SK-N-SH (cell line): ENCODE data around the gene TCEANC. TPM values are rescaled to one million over a fixed set of nuclear protein-coding genes. Genes with fewer than 3 reads are reported as not detected.
A peak's percentile ranks its signal among the peaks of the same experiment; 100 is the strongest.

ENCODE experiments used
- CTCF ChIA-PET: fragments of 300-600, 350-600 bp; formaldehyde crosslinking; extraction: SDS; loops from one replicate; lab custom pipeline; 2021; lab: Yijun Ruan, JAX
- POLR2A ChIA-PET: fragments of 350-600 bp; sonication (Branson Sonifier 250); formaldehyde crosslinking; extraction: SDS; loops from one replicate; lab custom pipeline; 2020; ENCODE audit warnings: antibody characterized with exemption, inconsistent platforms; lab: Yijun Ruan, JAX
- DNase-seq: peaks from one replicate; pipeline ENCODE4 v3.0.0; 2012
- H2AFZ ChIP-seq: fragments of 200-600 bp; sonication (generic); 2 replicates; pipeline ENCODE4 v1.8.1; 2016; ENCODE audit warnings: antibody characterized with exemption, mild to moderate bottlenecking, low read depth
- H3F3A ChIP-seq: fragments of 200-600 bp; sonication (generic); replicated peaks from 2 replicates; pipeline ENCODE3; 2016; ENCODE audit warnings: antibody characterized with exemption, mild to moderate bottlenecking; ENCODE audit not compliant: insufficient read depth
- H3K27ac ChIP-seq, 2 experiments: fragments of 200-500 bp in 1 of 2; fragments of 200-600 bp in 1 of 2; sonication (Bioruptor generic) in 1 of 2; sonication (generic), shearing (Covaris generic) in 1 of 2; 2 replicates each; pipeline versions ENCODE4 v1.5.1 to v1.6.1; 2014 to 2016; ENCODE audit warnings: low read depth in 2 of 2, inconsistent platforms in 1 of 2, low read length in 1 of 2, mild to moderate bottlenecking in 1 of 2, mixed read lengths in 1 of 2
- H3K27me3 ChIP-seq: fragments of 200-600 bp; sonication (generic), shearing (Covaris generic); 2 replicates; pipeline ENCODE4 v1.6.1; 2016; ENCODE audit warnings: mixed run types; ENCODE audit not compliant: insufficient read depth
- H3K36me3 ChIP-seq, 2 experiments: fragments of 200-500 bp in 1 of 2; fragments of 200-600 bp in 1 of 2; sonication (Bioruptor generic) in 1 of 2; sonication (generic) in 1 of 2; replicated peaks in 1 of 2; 2 replicates each; pipeline versions ENCODE3 to v1.5.1; 2014 to 2016; ENCODE audit warnings: low read length in 1 of 2, mild to moderate bottlenecking in 1 of 2; ENCODE audit not compliant: insufficient read depth in 2 of 2, control insufficient read depth in 1 of 2
- H3K4me1 ChIP-seq, 2 experiments: fragments of 200-500 bp in 1 of 2; fragments of 200-600 bp in 1 of 2; sonication (Bioruptor generic) in 1 of 2; sonication (generic), shearing (Covaris generic) in 1 of 2; 2 replicates each; pipeline versions ENCODE4 v1.5.1 to v1.6.1; 2014 to 2016; ENCODE audit warnings: low read depth in 1 of 2, low read length in 1 of 2, mixed run types in 1 of 2; ENCODE audit not compliant: insufficient read depth in 2 of 2, control insufficient read depth in 1 of 2
- H3K4me2 ChIP-seq: fragments of 200-600 bp; sonication (generic), shearing (Covaris generic); 2 replicates; pipeline ENCODE4 v1.6.1; 2017; ENCODE audit warnings: mixed run types
- H3K4me3 ChIP-seq, 2 experiments: fragments of 200-500 bp in 1 of 2; fragments of 200-600 bp in 1 of 2; sonication (Bioruptor generic) in 1 of 2; sonication (generic), shearing (Covaris generic) in 1 of 2; 2 replicates each; pipeline versions ENCODE4 v1.5.1 to v1.8.1; 2014 to 2016; ENCODE audit warnings: low read depth in 2 of 2, inconsistent platforms in 1 of 2, low read length in 1 of 2, mild to moderate bottlenecking in 1 of 2, mixed read lengths in 1 of 2, moderate library complexity in 1 of 2
- H3K79me2 ChIP-seq: fragments of 200-600 bp; sonication (generic); 2 replicates; pipeline ENCODE4 v1.8.1; 2017; ENCODE audit warnings: mild to moderate bottlenecking; ENCODE audit not compliant: insufficient read depth
- H3K9ac ChIP-seq: fragments of 200-600 bp; sonication (generic); 2 replicates; pipeline ENCODE4 v1.6.1; 2017; ENCODE audit warnings: mixed run types
- H3K9me2 ChIP-seq: fragments of 200-600 bp; sonication (generic); 2 replicates; pipeline ENCODE4 v1.6.1; 2017; ENCODE audit warnings: mixed run types
- H3K9me3 ChIP-seq: fragments of 200-600 bp; sonication (generic); 2 replicates; pipeline ENCODE4 v1.6.1; 2017; ENCODE audit warnings: mixed run types, mild to moderate bottlenecking, moderate library complexity
- H4K20me1 ChIP-seq: fragments of 200-600 bp; sonication (generic); 2 replicates; pipeline ENCODE4 v1.6.1; 2017; ENCODE audit warnings: mild to moderate bottlenecking, mixed run types; ENCODE audit not compliant: insufficient read depth
- CHD2 ChIP-seq: fragments of 150-350 bp; IDR thresholded peaks from 2 replicates; pipeline ENCODE4 v1.6.1; 2018; ENCODE audit warnings: low read length; ENCODE audit not compliant: partially characterized antibody
- ELF1 ChIP-seq: IDR thresholded peaks from 2 replicates; pipeline ENCODE4 v1.4.0; 2012
- EP300 ChIP-seq, 2 experiments: IDR thresholded peaks; 2 replicates each; pipeline versions ENCODE4 v1.4.0 to v1.6.1; 2012; ENCODE audit warnings: borderline replicate concordance in 1 of 2, low read depth in 1 of 2, low read length in 1 of 2
- EZH2phosphoT487 ChIP-seq: fragments of 200-600 bp; sonication (generic); IDR thresholded peaks from 2 replicates; pipeline ENCODE4 v1.6.1; 2017; ENCODE audit warnings: low read depth, mixed run types, mild to moderate bottlenecking, antibody characterized with exemption, moderate library complexity, borderline replicate concordance
- FOSL2 ChIP-seq: IDR thresholded peaks from 2 replicates; pipeline ENCODE4 v1.4.0; 2012; ENCODE audit warnings: low read depth, mild to moderate bottlenecking, moderate library complexity, borderline replicate concordance
- FOXM1 ChIP-seq: IDR thresholded peaks from 2 replicates; pipeline ENCODE4 v1.4.0; 2012; ENCODE audit warnings: low read depth, mild to moderate bottlenecking
- GABPA ChIP-seq: IDR thresholded peaks from 2 replicates; pipeline ENCODE4 v1.4.0; 2012; ENCODE audit warnings: low read depth, mild to moderate bottlenecking
- GATA2 ChIP-seq: sonication (generic); formaldehyde crosslinking; IDR thresholded peaks from 2 replicates; pipeline ENCODE4 v1.5.0; 2020; ENCODE audit warnings: mild to moderate bottlenecking, missing genetic modification reagents
- JUND ChIP-seq: IDR thresholded peaks from 2 replicates; pipeline ENCODE4 v1.4.0; 2012
- NFIC ChIP-seq: IDR thresholded peaks from 2 replicates; pipeline ENCODE4 v1.4.0; 2012; ENCODE audit warnings: borderline replicate concordance
- NRF1 ChIP-seq: IDR thresholded peaks from 2 replicates; pipeline ENCODE4 v1.6.1; 2012; ENCODE audit warnings: low read depth, mild to moderate bottlenecking, low read length
- POLR2AphosphoS5 ChIP-seq: IDR thresholded peaks from 2 replicates; pipeline ENCODE4 v1.6.1; 2012; ENCODE audit warnings: low read depth, low read length
- RAD21 ChIP-seq: IDR thresholded peaks from 2 replicates; pipeline ENCODE4 v1.6.1; 2012; ENCODE audit warnings: mild to moderate bottlenecking, low read length
- RCOR1 ChIP-seq: fragments of 150-350 bp; IDR thresholded peaks from 2 replicates; pipeline ENCODE4 v1.6.1; 2017; ENCODE audit warnings: antibody characterized with exemption, low read length
- RXRA ChIP-seq: IDR thresholded peaks from 2 replicates; pipeline ENCODE4 v1.4.0; 2012; ENCODE audit warnings: low read depth, mild to moderate bottlenecking, borderline replicate concordance
- SIN3A ChIP-seq: IDR thresholded peaks from 2 replicates; pipeline ENCODE4 v1.6.1; 2012; ENCODE audit warnings: low read depth, mild to moderate bottlenecking, low read length, moderate library complexity, borderline replicate concordance
- TAF1 ChIP-seq: IDR thresholded peaks from 2 replicates; pipeline ENCODE4 v1.6.1; 2012; ENCODE audit warnings: low read depth, mild to moderate bottlenecking, low read length, moderate library complexity, borderline replicate concordance
- TCF12 ChIP-seq: IDR thresholded peaks from 2 replicates; pipeline ENCODE4 v1.4.0; 2012
- YY1 ChIP-seq: IDR thresholded peaks from 2 replicates; pipeline ENCODE4 v1.4.0; 2012; ENCODE audit warnings: low read depth, mild to moderate bottlenecking
- WGBS: methylation state at CpG from one replicate; pipeline ENCODE4 v1.1.6; 2017; ENCODE audit warnings: low lambda C conversion rate; 5-methylcytosine and 5-hydroxymethylcytosine counted together
- polyA plus RNA-seq, 3 experiments: library from polyadenylated mRNA; depleted of rRNA; stranded (reverse); fragments of >200 nt; gene quantifications; 2 replicates each; pipeline ENCODE4 v1.2.3, GENCODE V29; 2012
- TF ChIP-seq, protein P1 (sequence below): IDR thresholded peaks from 2 replicates; pipeline ENCODE4 v1.4.0; 2012; ENCODE audit warnings: low read depth, borderline replicate concordance
- TF ChIP-seq, protein P2 (sequence below): fragments of 200-600 bp; sonication (generic); IDR thresholded peaks from 2 replicates; pipeline ENCODE4 v1.6.1; 2017; ENCODE audit warnings: antibody characterized with exemption, mild to moderate bottlenecking, moderate library complexity
- TF ChIP-seq, protein P3 (sequence below): IDR thresholded peaks from 2 replicates; pipeline ENCODE4 v1.4.0; 2012; ENCODE audit warnings: low read depth

TCEANC gene
- polyA plus RNA-seq, 1 of the 3 experiments (the other 2 are of a cell fraction), result 0.84 TPM

DNA sequence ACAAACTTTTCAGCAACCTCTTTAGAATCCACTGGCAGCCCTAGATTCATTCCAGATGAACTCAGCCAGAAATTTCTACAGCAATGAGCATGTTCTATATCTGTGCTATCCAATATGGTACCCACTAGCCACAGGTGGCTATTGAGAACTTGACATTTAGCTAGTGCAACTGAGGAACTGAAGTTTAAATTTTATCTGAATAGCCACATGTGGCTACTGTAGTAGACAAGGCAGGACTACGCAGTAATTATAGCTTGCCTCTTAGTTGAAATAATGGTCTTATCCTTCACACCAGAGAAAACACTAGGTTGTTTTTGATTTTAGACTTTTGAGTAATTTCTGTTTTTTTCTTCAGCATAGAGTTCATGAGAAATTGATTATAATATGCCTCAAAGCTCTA is 2.6 kb upstream of the TCEANC start (continued):
- no peak for TF ChIP-seq RXRA
- TF ChIP-seq FOXM1, result no peak
- no peak for TF ChIP-seq GABPA
- no peak for TF ChIP-seq EZH2phosphoT487
- no peak for TF ChIP-seq SIN3A
- TF ChIP-seq, all 33 proteins: peak for 0

DNA sequence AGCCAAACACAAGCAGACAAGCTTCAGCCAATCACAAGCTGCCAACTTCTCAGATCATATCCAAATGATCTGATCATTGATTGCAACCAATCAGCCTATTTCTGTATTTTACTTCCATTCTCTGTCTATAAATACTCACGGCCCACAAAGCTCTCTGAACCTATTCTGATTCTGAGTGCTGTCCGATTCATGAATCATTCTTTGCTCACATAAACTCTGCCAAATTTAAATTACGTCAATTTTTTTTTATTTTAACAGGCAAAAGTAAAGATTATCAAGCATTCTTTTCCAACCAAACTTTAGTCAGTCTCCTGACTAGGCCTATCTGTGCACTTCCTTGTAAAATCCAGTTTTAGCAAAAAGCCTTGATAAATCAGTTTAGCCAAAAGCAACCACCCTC is 1.8 kb upstream of the TCEANC start:
- H3K36me3 ChIP-seq, result peaks cover 0 to under 1% of the 10 kb centered on the region in 2 experiments
- no peaks in the 10 kb centered on the region for H4K20me1 ChIP-seq
- peaks cover 0 to 6% of the 10 kb centered on the region in 2 experiments; a peak in 2 of 4 replicates for H3K4me1 ChIP-seq
- ChIA-PET POLR2A (no interaction called here), CTCF (interaction anchor here (2.5 kb wide), 1 partner anchor 144 kb away, joined by 14 read pairs; no protein-coding TSS in a partner anchor)
- H3K79me2 ChIP-seq, result no peaks in the 10 kb centered on the region
- no peaks in the 10 kb centered on the region for H3K27me3 ChIP-seq
- no peak for DNase-seq
- peaks cover 29% of the 10 kb centered on the region for H3F3A ChIP-seq
- H3K4me2 ChIP-seq, result no peak overlapping the region
- no peaks in the 10 kb centered on the region for H3K9me3 ChIP-seq
- no peak overlapping the region for H3K9ac ChIP-seq
- H3K9me2 ChIP-seq, result no peaks in the 10 kb centered on the region
- H3K4me3 ChIP-seq, result no peak overlapping the region
- WGBS, result 42% methylated on average over 3 of the region's 3 CpGs
- no peak for TF ChIP-seq FOSL2
- TF ChIP-seq, all 33 proteins: peak for 0
- no peak overlapping the region; a peak in 1 of 4 replicates for H3K27ac ChIP-seq
- no peak overlapping the region for H2AFZ ChIP-seq

DNA sequence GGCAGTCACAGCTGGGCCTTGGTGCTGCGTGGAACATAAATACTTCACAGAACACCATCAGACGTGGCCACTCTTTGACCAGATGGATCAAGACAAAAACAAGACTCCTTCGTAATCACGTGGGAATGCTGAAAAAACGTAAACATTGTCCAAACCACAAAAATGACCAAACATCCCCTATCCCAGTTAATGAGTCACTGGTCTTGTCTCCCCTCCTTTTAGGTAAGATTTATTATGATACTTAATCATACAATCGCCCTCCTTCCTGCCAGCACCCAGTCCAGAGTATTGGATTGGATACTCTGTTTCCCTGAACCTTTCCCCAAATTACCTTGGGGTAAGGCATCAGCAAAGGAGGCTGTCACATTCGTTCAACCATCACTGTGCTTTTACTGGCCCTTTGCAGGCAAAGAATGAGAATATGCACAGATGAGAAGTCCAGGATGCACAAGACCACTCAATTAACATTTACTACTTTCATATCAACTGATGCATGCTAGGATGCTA is 601 bp upstream of the TCEANC start:
- peaks cover 0 to 6% of the 10 kb centered on the region in 2 experiments; a peak in 2 of 4 replicates for H3K4me1 ChIP-seq
- no peaks in the 10 kb centered on the region for H3K27me3 ChIP-seq
- peak; percentile 13 for DNase-seq
- H3K4me2 ChIP-seq, result peak overlapping the region; percentile 81
- peaks cover 0 to 3% of the 10 kb centered on the region in 2 experiments for H3K36me3 ChIP-seq
- no peaks in the 10 kb centered on the region for H3K9me2 ChIP-seq
- CTCF ChIA-PET, result interaction anchor here (1.0 to 1.1 kb wide), 2 partner anchors 146 to 380 kb away, joined by 3 to 4 read pairs; no protein-coding TSS in a partner anchor
- 11% methylated on average over 7 of the region's 7 CpGs for WGBS
- POLR2A ChIA-PET, result interaction anchor here (1.4 to 2.0 kb wide), 2 partner anchors 82 to 377 kb away, joined by 6 to 11 read pairs; partner anchors contain the start of genes GEMIN8, OFD1 and TRAPPC2
- H3K9ac ChIP-seq, result peak overlapping the region; percentile 84
- H3F3A ChIP-seq, result peaks cover 33% of the 10 kb centered on the region
- H3K79me2 ChIP-seq, result no peaks in the 10 kb centered on the region
- H2AFZ ChIP-seq, result peak overlapping the region; percentile 51
- H3K4me3 ChIP-seq, result peak overlapping the region; percentile 74 to 83
- H4K20me1 ChIP-seq, result no peaks in the 10 kb centered on the region
- no peaks in the 10 kb centered on the region for H3K9me3 ChIP-seq
- H3K27ac ChIP-seq, result peak overlapping the region; percentile 87 to 97
- TF ChIP-seq, protein P1, sequence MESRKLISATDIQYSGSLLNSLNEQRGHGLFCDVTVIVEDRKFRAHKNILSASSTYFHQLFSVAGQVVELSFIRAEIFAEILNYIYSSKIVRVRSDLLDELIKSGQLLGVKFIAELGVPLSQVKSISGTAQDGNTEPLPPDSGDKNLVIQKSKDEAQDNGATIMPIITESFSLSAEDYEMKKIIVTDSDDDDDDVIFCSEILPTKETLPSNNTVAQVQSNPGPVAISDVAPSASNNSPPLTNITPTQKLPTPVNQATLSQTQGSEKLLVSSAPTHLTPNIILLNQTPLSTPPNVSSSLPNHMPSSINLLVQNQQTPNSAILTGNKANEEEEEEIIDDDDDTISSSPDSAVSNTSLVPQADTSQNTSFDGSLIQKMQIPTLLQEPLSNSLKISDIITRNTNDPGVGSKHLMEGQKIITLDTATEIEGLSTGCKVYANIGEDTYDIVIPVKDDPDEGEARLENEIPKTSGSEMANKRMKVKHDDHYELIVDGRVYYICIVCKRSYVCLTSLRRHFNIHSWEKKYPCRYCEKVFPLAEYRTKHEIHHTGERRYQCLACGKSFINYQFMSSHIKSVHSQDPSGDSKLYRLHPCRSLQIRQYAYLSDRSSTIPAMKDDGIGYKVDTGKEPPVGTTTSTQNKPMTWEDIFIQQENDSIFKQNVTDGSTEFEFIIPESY, result 0 out of 2 replicates have a peak, but pooled peaks have one; percentile 47
- TF ChIP-seq NFIC (peak; percentile 70; the same call in 1 of the 2 replicates), YY1 (no peak), TAF1 (no peak), TCF12 (peak; percentile 90), POLR2AphosphoS5 (no peak), GABPA (no peak), NRF1 (no peak), GATA2 (CRISPR knock-in tag) (no peak), RCOR1 (no peak), JUND (peak; percentile 86), ELF1 (no peak), EZH2phosphoT487 (no peak), EP300 (IDR thresholded peaks at IDR 0.05; ENCODE audit: borderline replicate concordance in 1 of 2, low read depth in 1 of 2, low read length in 1 of 2) (peak in 1 of 2 experiments; percentile 61; a peak in 1 of 4 replicates), FOXM1 (no peak), RXRA (0 out of 2 replicates have a peak, but pooled peaks have one; percentile 36), CHD2 (no peak), RAD21 (no peak)
- TF ChIP-seq, protein P2, sequence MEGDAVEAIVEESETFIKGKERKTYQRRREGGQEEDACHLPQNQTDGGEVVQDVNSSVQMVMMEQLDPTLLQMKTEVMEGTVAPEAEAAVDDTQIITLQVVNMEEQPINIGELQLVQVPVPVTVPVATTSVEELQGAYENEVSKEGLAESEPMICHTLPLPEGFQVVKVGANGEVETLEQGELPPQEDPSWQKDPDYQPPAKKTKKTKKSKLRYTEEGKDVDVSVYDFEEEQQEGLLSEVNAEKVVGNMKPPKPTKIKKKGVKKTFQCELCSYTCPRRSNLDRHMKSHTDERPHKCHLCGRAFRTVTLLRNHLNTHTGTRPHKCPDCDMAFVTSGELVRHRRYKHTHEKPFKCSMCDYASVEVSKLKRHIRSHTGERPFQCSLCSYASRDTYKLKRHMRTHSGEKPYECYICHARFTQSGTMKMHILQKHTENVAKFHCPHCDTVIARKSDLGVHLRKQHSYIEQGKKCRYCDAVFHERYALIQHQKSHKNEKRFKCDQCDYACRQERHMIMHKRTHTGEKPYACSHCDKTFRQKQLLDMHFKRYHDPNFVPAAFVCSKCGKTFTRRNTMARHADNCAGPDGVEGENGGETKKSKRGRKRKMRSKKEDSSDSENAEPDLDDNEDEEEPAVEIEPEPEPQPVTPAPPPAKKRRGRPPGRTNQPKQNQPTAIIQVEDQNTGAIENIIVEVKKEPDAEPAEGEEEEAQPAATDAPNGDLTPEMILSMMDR, result no peak
- TF ChIP-seq, protein P3, sequence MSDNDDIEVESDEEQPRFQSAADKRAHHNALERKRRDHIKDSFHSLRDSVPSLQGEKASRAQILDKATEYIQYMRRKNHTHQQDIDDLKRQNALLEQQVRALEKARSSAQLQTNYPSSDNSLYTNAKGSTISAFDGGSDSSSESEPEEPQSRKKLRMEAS, result peak; percentile 85
